ENCODE data around the gene NUP210.
A peak's percentile ranks its signal among the peaks of the same experiment; 100 is the strongest.

Gene NUP210

GRCh38 chr3:13372126-13372525 is 48.0 kb downstream of the NUP210 start:
- DNase-seq, result no peak

- no peak for DNase-seq
Measured at GRCh38 chr3:13371100-13372075, 48.7 kb downstream of the NUP210 start.

GRCh38 chr3:13370609-13371008 is 49.5 kb downstream of the NUP210 start:
- DNase-seq, result no peak

- no peak for DNase-seq
Measured at GRCh38 chr3:13370055-13370454, 50.1 kb downstream of the NUP210 start.

- no peak for DNase-seq
Measured at GRCh38 chr3:13368834-13369233, 51.3 kb downstream of the NUP210 start.

- DNase-seq, result no peak
Measured at GRCh38 chr3:13367728-13368127, 52.4 kb downstream of the NUP210 start.

GRCh38 chr3:13365390-13366379 is 54.4 kb downstream of the NUP210 start:
- DNase-seq, result no peak

GRCh38 chr3:13364602-13365271 is 55.4 kb downstream of the NUP210 start:
- no peak for DNase-seq

GRCh38 chr3:13362551-13362950 is 57.6 kb downstream of the NUP210 start:
- DNase-seq, result no peak

- DNase-seq, result no peak
Measured at GRCh38 chr3:13359916-13360315, 60.2 kb downstream of the NUP210 start.

- DNase-seq, result no peak
Measured at GRCh38 chr3:13358643-13359042, 61.5 kb downstream of the NUP210 start.

- no peak for DNase-seq
Measured at GRCh38 chr3:13358051-13358450, 62.1 kb downstream of the NUP210 start.

- no peak for DNase-seq
Measured at GRCh38 chr3:13357074-13357473, 63.0 kb downstream of the NUP210 start.

GRCh38 chr3:13353936-13354542 is 66.1 kb downstream of the NUP210 start:
- DNase-seq, result no peak

GRCh38 chr3:13353506-13353905 is 66.6 kb downstream of the NUP210 start:
- DNase-seq, result no peak

GRCh38 chr3:13352621-13353131 is 67.4 kb downstream of the NUP210 start:
- peak; percentile 23 to 42 for DNase-seq

GRCh38 chr3:13349823-13350222 is 70.3 kb downstream of the NUP210 start:
- no peak for DNase-seq

- no peak for DNase-seq
Measured at GRCh38 chr3:13348661-13349396, 71.3 kb downstream of the NUP210 start.

GRCh38 chr3:13348100-13348499 is 72.0 kb downstream of the NUP210 start:
- DNase-seq, result no peak

- DNase-seq, result no peak
Measured at GRCh38 chr3:13347390-13347950, 72.7 kb downstream of the NUP210 start.

Measured in stimulated activated CD4-positive, alpha-beta T cell treated with anti-CD3 and anti-CD28 coated beads, Interleukin-4, amount 100 ng/mL, for 4 hours (primary cell).